Liver (tissue), 3 donors: ENCODE measurements around the gene MDM4.

ENCODE experiments used
- CTCF ChIP-seq: fragments of 150-350 bp; IDR thresholded peaks from 2 replicates; pipeline ENCODE4 v1.5.1; 2017; ENCODE audit warnings: improper control_type of control experiment, low read depth, low read length; ENCODE audit not compliant: missing input control
- RAD21 ChIP-seq, 2 donors: IDR thresholded peaks; 2 replicates each; pipeline ENCODE4 v1.6.1; 2016; ENCODE audit warnings: antibody characterized with exemption in 2 of 2, mild to moderate bottlenecking in 2 of 2
- donor health status: healthy.
- donor health status: healthy.

GRCh38 chr1:204503913-204504519, 12.2 kb upstream of the MDM4 start:
- peak; percentile 22 for TF ChIP-seq CTCF
- no peak for TF ChIP-seq RAD21 (IDR thresholded peaks at IDR 0.05)
